Measurements from ENCODE around the gene SKAP1. TPM values are rescaled to one million over a fixed set of nuclear protein-coding genes. Genes with fewer than 3 reads are reported as not detected.
A peak's percentile ranks its signal among the peaks of the same experiment; 100 is the strongest.

Gene SKAP1
- total and polyA plus RNA-seq, 2 of the 13 experiments (the other 11 are each of a cell fraction or from before 2014, with no cell fraction given) = 0.21 TPM; not detected in 1

DNA sequence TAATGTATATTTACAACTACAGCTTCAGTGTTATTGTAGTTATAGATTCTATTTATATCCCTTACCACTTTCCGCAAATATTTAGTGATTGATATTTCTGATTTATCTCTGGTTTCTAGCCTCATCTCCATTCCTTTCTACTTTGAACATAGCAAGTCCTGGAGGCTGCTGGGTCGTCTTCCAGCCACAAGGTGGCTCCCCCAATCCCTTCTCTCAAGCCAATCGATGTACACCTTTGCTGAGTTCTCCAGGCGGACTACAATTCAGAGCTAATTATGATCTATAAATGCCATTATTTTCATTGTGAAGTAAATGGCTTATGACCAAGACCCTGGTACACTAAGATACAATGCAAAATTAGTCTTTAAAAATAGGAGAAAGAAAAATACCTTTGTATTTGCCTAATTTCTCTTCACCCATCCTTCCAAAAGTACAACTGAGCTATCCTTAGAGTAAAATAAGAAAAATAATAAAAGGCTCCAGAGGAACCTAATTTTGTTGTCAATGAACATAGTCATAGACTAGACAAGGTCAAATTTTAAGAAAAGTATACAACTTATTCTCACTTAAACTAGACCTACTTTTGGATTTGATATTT is 122.1 kb downstream of the SKAP1 start (continued):
- TF ChIP-seq EP300 (IDR thresholded peaks at IDR 0.05; ENCODE audit: low read depth in 2 of 2, low read length in 2 of 2) (no peak), EP300 (CRISPR knock-in tag; IDR thresholded peaks at IDR 0.05; ENCODE audit: borderline replicate concordance) (no peak), ONECUT2 (CRISPR knock-in tag; IDR thresholded peaks at IDR 0.05) (peak; percentile 77), ZNF737 (CRISPR knock-in tag; IDR thresholded peaks at IDR 0.05; ENCODE audit: borderline replicate concordance) (no peak), RFX1 (IDR thresholded peaks at IDR 0.05) (no peak), NCOA5 (CRISPR knock-in tag; IDR thresholded peaks at IDR 0.05) (no peak), NONO (IDR thresholded peaks at IDR 0.05) (no peak), NONO (CRISPR knock-in tag; conservative IDR thresholded peaks at IDR 0.05) (no peak), PHF20 (CRISPR knock-in tag; IDR thresholded peaks at IDR 0.05) (no peak), ZBTB2 (CRISPR knock-in tag; IDR thresholded peaks at IDR 0.05; ENCODE audit: low read depth) (no peak), ZSCAN29 (CRISPR knock-in tag; conservative IDR thresholded peaks at IDR 0.05) (no peak)
- TF ChIP-seq, protein P1, sequence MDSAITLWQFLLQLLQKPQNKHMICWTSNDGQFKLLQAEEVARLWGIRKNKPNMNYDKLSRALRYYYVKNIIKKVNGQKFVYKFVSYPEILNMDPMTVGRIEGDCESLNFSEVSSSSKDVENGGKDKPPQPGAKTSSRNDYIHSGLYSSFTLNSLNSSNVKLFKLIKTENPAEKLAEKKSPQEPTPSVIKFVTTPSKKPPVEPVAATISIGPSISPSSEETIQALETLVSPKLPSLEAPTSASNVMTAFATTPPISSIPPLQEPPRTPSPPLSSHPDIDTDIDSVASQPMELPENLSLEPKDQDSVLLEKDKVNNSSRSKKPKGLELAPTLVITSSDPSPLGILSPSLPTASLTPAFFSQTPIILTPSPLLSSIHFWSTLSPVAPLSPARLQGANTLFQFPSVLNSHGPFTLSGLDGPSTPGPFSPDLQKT (CRISPR knock-in tag; IDR thresholded peaks at IDR 0.05; ENCODE audit: borderline replicate concordance) = no peak

Data from HepG2 (cell line).